Central memory CD8-positive, alpha-beta T cell (primary cell): ENCODE results near the gene LGALS1.

Experiments used
- ATAC-seq: fragments of 150-1000 bp; cut with Tn5 transposase; replicated peaks from 2 replicates; pipeline ENCODE4 v1.10.0; 2022; ENCODE audit warnings: mild to moderate bottlenecking, moderate FRiP score, moderate number of reproducible peaks; ENCODE audit not compliant: poor library complexity, severe bottlenecking; ENCODE audit errors: extremely low read depth
- DNase-seq, 2 donors: peaks; one replicate each; pipeline ENCODE4 v3.0.0; 2021; ENCODE audit warnings: low spot score in 2 of 2
- H3K27ac Mint-ChIP-seq: one replicate; pipeline ENCODE4 v1.8.0; 2022; ENCODE audit warnings: low read depth, mild to moderate bottlenecking, moderate library complexity, mixed read lengths
- H3K27me3 Mint-ChIP-seq: one replicate; pipeline ENCODE4 v1.8.0; 2022; ENCODE audit warnings: mixed read lengths
- H3K36me3 Mint-ChIP-seq: one replicate; pipeline ENCODE4 v1.8.0; 2022; ENCODE audit warnings: mild to moderate bottlenecking, moderate library complexity, mixed read lengths; ENCODE audit not compliant: insufficient read depth
- H3K4me1 Mint-ChIP-seq: one replicate; pipeline ENCODE4 v1.8.0; 2022; ENCODE audit warnings: mixed read lengths
- H3K4me3 Mint-ChIP-seq: one replicate; pipeline ENCODE4 v1.8.0; 2022; ENCODE audit warnings: mild to moderate bottlenecking, moderate library complexity, mixed read lengths
- H3K9me3 Mint-ChIP-seq: one replicate; pipeline ENCODE4 v1.8.0; 2022; ENCODE audit warnings: mixed read lengths

Gene LGALS1

GRCh38 chr22:37674951-37675929 lies at the start of gene LGALS1:
TSS of gene LGALS1 (plus strand) at chr22:37675636. CDS start at chr22:37675703, 67 bp downstream.
- peak within 1 kb of the TSS; percentile 94 for H3K27ac Mint-ChIP-seq
- no peak for DNase-seq
- no peak for ATAC-seq
- H3K9me3 Mint-ChIP-seq = no peaks in the 10 kb centered on the region
- no peaks in the 10 kb centered on the region for H3K27me3 Mint-ChIP-seq
- peaks cover 44% of the 10 kb centered on the region for H3K4me1 Mint-ChIP-seq
- peak within 1 kb of the TSS; percentile 88 for H3K4me3 Mint-ChIP-seq
- peaks cover 18% of the 10 kb centered on the region for H3K36me3 Mint-ChIP-seq

- DNase-seq = no peak
- H3K4me3 Mint-ChIP-seq = peak overlapping the region; percentile 70
Observed at GRCh38 chr22:37625737-37626136, 49.7 kb upstream of the LGALS1 start.

GRCh38 chr22:37626144-37626543 lies 49.3 kb upstream of the LGALS1 start:
- Mint-ChIP-seq H3K36me3 (peaks cover 8% of the 10 kb centered on the region), H3K4me3 (peak overlapping the region; percentile 70), H3K27ac (peak overlapping the region; percentile 57), H3K27me3 (no peaks in the 10 kb centered on the region), H3K4me1 (peaks cover 48% of the 10 kb centered on the region), H3K9me3 (no peaks in the 10 kb centered on the region)
- DNase-seq (no peak), ATAC-seq (no peak)

More at GRCh38 chr22:37625737-37626136, 49.7 kb upstream of the LGALS1 start:
- Mint-ChIP-seq H3K36me3 (peaks cover 9% of the 10 kb centered on the region), H3K4me1 (peaks cover 48% of the 10 kb centered on the region), H3K27ac (peak overlapping the region; percentile 77), H3K9me3 (no peaks in the 10 kb centered on the region), H3K27me3 (no peaks in the 10 kb centered on the region)
- no peak for ATAC-seq

- Mint-ChIP-seq H3K27me3 (no peaks in the 10 kb centered on the region), H3K4me1 (peaks cover 52% of the 10 kb centered on the region), H3K36me3 (peaks cover 8% of the 10 kb centered on the region), H3K9me3 (no peaks in the 10 kb centered on the region), H3K27ac (peak overlapping the region; percentile 57), H3K4me3 (peak overlapping the region; percentile 70)
- DNase-seq (no peak), ATAC-seq (no peak)
Observed at GRCh38 chr22:37626556-37627075, 48.8 kb upstream of the LGALS1 start.

- Mint-ChIP-seq H3K4me1 (peaks cover 57% of the 10 kb centered on the region), H3K4me3 (peak overlapping the region; percentile 70), H3K9me3 (no peaks in the 10 kb centered on the region), H3K27ac (peak overlapping the region; percentile 57), H3K27me3 (no peaks in the 10 kb centered on the region), H3K36me3 (peaks cover 8% of the 10 kb centered on the region)
- DNase-seq (no peak), ATAC-seq (peak; percentile 5)
Observed at GRCh38 chr22:37627121-37627520, 48.3 kb upstream of the LGALS1 start.

- Mint-ChIP-seq H3K27ac (peak overlapping the region; percentile 57), H3K4me3 (peak overlapping the region; percentile 70), H3K4me1 (peaks cover 60% of the 10 kb centered on the region), H3K27me3 (no peaks in the 10 kb centered on the region), H3K36me3 (peaks cover 8% of the 10 kb centered on the region), H3K9me3 (no peaks in the 10 kb centered on the region)
- DNase-seq (peak in 1 of 2 donors; percentile 48), ATAC-seq (peak; percentile 74)
Observed at GRCh38 chr22:37627545-37627944, 47.9 kb upstream of the LGALS1 start.

- Mint-ChIP-seq H3K27me3 (no peaks in the 10 kb centered on the region), H3K36me3 (peaks cover 11% of the 10 kb centered on the region), H3K9me3 (no peaks in the 10 kb centered on the region), H3K4me3 (peak overlapping the region; percentile 32), H3K4me1 (peaks cover 69% of the 10 kb centered on the region), H3K27ac (peak overlapping the region; percentile 55)
- ATAC-seq (no peak), DNase-seq (no peak)
Observed at GRCh38 chr22:37628830-37629229, 46.6 kb upstream of the LGALS1 start.

- Mint-ChIP-seq H3K4me3 (no peak overlapping the region), H3K4me1 (peaks cover 70% of the 10 kb centered on the region), H3K9me3 (no peaks in the 10 kb centered on the region), H3K27ac (no peak overlapping the region), H3K27me3 (no peaks in the 10 kb centered on the region), H3K36me3 (peaks cover 15% of the 10 kb centered on the region)
- DNase-seq (no peak), ATAC-seq (no peak)
Observed at GRCh38 chr22:37629928-37630327, 45.5 kb upstream of the LGALS1 start.

GRCh38 chr22:37630839-37631435 lies 44.5 kb upstream of the LGALS1 start:
- Mint-ChIP-seq H3K27ac (peak overlapping the region; percentile 82), H3K36me3 (peaks cover 13% of the 10 kb centered on the region), H3K27me3 (no peaks in the 10 kb centered on the region), H3K4me3 (peak overlapping the region; percentile 77), H3K9me3 (no peaks in the 10 kb centered on the region), H3K4me1 (peaks cover 64% of the 10 kb centered on the region)
- ATAC-seq (no peak), DNase-seq (no peak)

GRCh38 chr22:37631448-37632173 lies 43.8 kb upstream of the LGALS1 start:
- peaks cover 70% of the 10 kb centered on the region for H3K4me1 Mint-ChIP-seq
- peak overlapping the region; percentile 82 for H3K27ac Mint-ChIP-seq
- H3K9me3 Mint-ChIP-seq = no peaks in the 10 kb centered on the region
- peaks cover 17% of the 10 kb centered on the region for H3K36me3 Mint-ChIP-seq
- H3K27me3 Mint-ChIP-seq = no peaks in the 10 kb centered on the region
- peak; percentile 10 for ATAC-seq
- peak in 1 of 2 donors; percentile 54 for DNase-seq
- H3K4me3 Mint-ChIP-seq = peak overlapping the region; percentile 77

GRCh38 chr22:37632174-37633088 lies 43.0 kb upstream of the LGALS1 start:
- H3K27me3 Mint-ChIP-seq = no peaks in the 10 kb centered on the region
- peaks cover 15% of the 10 kb centered on the region for H3K36me3 Mint-ChIP-seq
- H3K4me3 Mint-ChIP-seq = peak overlapping the region; percentile 77
- peak overlapping the region; percentile 88 for H3K27ac Mint-ChIP-seq
- DNase-seq (no peak), ATAC-seq (no peak)
- H3K9me3 Mint-ChIP-seq = no peaks in the 10 kb centered on the region
- peaks cover 70% of the 10 kb centered on the region for H3K4me1 Mint-ChIP-seq
